DMS79 treated with DMSO at 0.1 percent for 48 hours (cell line): ENCODE results near the gene APBB1IP.
A peak's percentile ranks its signal among the peaks of the same experiment; 100 is the strongest.
"Not testable (repeated sequence)": the region's sequence is repeated elsewhere in the genome, so short reads cannot be mapped to it uniquely, and the experiment has no call there.

Source experiments
- DNase-seq: peaks from one replicate; lab custom pipeline; 2025; lab: John Stamatoyannopoulos, UW

Gene APBB1IP

GRCh38 chr10:26556748-26557640 is 118.9 kb downstream of the APBB1IP start:
- DNase-seq: peak; percentile 30

GRCh38 chr10:26557641-26558014 is 119.5 kb downstream of the APBB1IP start:
- DNase-seq: no peak

GRCh38 chr10:26566525-26567350 is 128.6 kb downstream of the APBB1IP start:
- DNase-seq: no peak

GRCh38 chr10:26567351-26567721 is 129.2 kb downstream of the APBB1IP start:
- DNase-seq: no peak

GRCh38 chr10:26571655-26572054 is 133.5 kb downstream of the APBB1IP start:
- no peak for DNase-seq

GRCh38 chr10:26573674-26574073 is 135.5 kb downstream of the APBB1IP start:
- no peak for DNase-seq

- DNase-seq: no peak
Measured at GRCh38 chr10:26574783-26575182, 136.6 kb downstream of the APBB1IP start.

GRCh38 chr10:26578371-26578770 is 140.2 kb downstream of the APBB1IP start:
- DNase-seq: not testable (repeated sequence)

- no peak for DNase-seq
Measured at GRCh38 chr10:26579256-26580063, 141.3 kb downstream of the APBB1IP start.

- DNase-seq: no peak
Measured at GRCh38 chr10:26586211-26586610, 148.1 kb downstream of the APBB1IP start.

- DNase-seq: no peak
Measured at GRCh38 chr10:26588611-26589010, 150.5 kb downstream of the APBB1IP start.

- not testable (repeated sequence) for DNase-seq
Measured at GRCh38 chr10:26589813-26590212, 151.7 kb downstream of the APBB1IP start.

- DNase-seq: no peak
Measured at GRCh38 chr10:26593896-26594295, 155.8 kb downstream of the APBB1IP start.

GRCh38 chr10:26603283-26603682 is 165.1 kb downstream of the APBB1IP start:
- DNase-seq: not testable (repeated sequence)

- not testable (repeated sequence) for DNase-seq
Measured at GRCh38 chr10:26604320-26605093, 166.4 kb downstream of the APBB1IP start.

GRCh38 chr10:26606389-26606877 is 168.3 kb downstream of the APBB1IP start:
- not testable (repeated sequence) for DNase-seq

- no peak for DNase-seq
Measured at GRCh38 chr10:26612151-26612915, 174.2 kb downstream of the APBB1IP start.
